A673 (cell line): ENCODE data around the gene LINC01488. TPM values are rescaled to one million over a fixed set of nuclear protein-coding genes. Genes with fewer than 3 reads are reported as not detected.

Experiments
- BruUV-seq: library from RNA; stranded (reverse); fragments of 400-500 nt; replicated peaks from 2 replicates; lab custom pipeline; 2021; lab: Mats Ljungman, UMichigan
- CTCF ChIA-PET: fragments of 300-600 bp; sonication (Branson Sonifier 250); formaldehyde crosslinking; loops from one replicate; lab custom pipeline; 2022; ENCODE audit warnings: antibody characterized with exemption; lab: Charles Lee
- POLR2A ChIA-PET: fragments of 300-600 bp; sonication (Branson Sonifier 250); formaldehyde crosslinking; loops from one replicate; lab custom pipeline; 2022; ENCODE audit warnings: antibody characterized with exemption; ENCODE audit not compliant: low non-redundant PET; lab: Charles Lee
- DNase-seq: peaks from one replicate; pipeline ENCODE4 v3.0.0-alpha.2; 2015; ENCODE audit warnings: low spot score
- H3K27ac ChIP-seq: fragments of 200-600 bp; sonication (generic); 2 replicates; pipeline ENCODE4 v1.5.1; 2016; ENCODE audit warnings: mixed run types, low read depth, mild to moderate bottlenecking, mixed read lengths, antibody characterized with exemption, low read length; ENCODE audit not compliant: poor library complexity, severe bottlenecking
- H3K27me3 ChIP-seq: fragments of 200-600 bp; sonication (generic); replicated peaks from 2 replicates; pipeline ENCODE4 v1.6.1; 2017; ENCODE audit warnings: mixed run types, low read depth, mild to moderate bottlenecking, mixed read lengths, antibody characterized with exemption, low read length; ENCODE audit not compliant: insufficient read depth, poor library complexity
- H3K36me3 ChIP-seq: fragments of 200-600 bp; sonication (generic); 2 replicates; pipeline ENCODE4 v1.6.1; 2016; ENCODE audit warnings: mixed run types, mild to moderate bottlenecking, mixed read lengths, antibody characterized with exemption, low read length; ENCODE audit not compliant: insufficient read depth, poor library complexity, severe bottlenecking
- H3K4me1 ChIP-seq: fragments of 200-600 bp; sonication (generic); 2 replicates; pipeline ENCODE4 v1.6.1; 2017; ENCODE audit warnings: mixed run types, mild to moderate bottlenecking, mixed read lengths, antibody characterized with exemption, low read length; ENCODE audit not compliant: insufficient read depth, poor library complexity, severe bottlenecking
- H3K4me3 ChIP-seq: fragments of 200-600 bp; sonication (generic); 2 replicates; pipeline ENCODE4 v1.5.1; 2016; ENCODE audit warnings: low read depth, mixed run types, mild to moderate bottlenecking, mixed read lengths, low read length; ENCODE audit not compliant: poor library complexity, severe bottlenecking
- H3K9me3 ChIP-seq: fragments of 200-600 bp; sonication (generic); 2 replicates; pipeline ENCODE4 v1.6.1; 2016; ENCODE audit warnings: mixed run types, low read depth, mild to moderate bottlenecking, mixed read lengths, antibody characterized with exemption, low read length; ENCODE audit not compliant: poor library complexity, severe bottlenecking
- EZH2 ChIP-seq: fragments of 200-600 bp; sonication (generic); IDR thresholded peaks from 2 replicates; pipeline ENCODE4 v1.6.1; 2017; ENCODE audit warnings: borderline replicate concordance, low read depth, mild to moderate bottlenecking, mixed read lengths, antibody characterized with exemption, low read length; ENCODE audit not compliant: poor library complexity, severe bottlenecking
- intact Hi-C: fragments of 100-400 bp; cut with micrococcal nuclease; formaldehyde crosslinking; loops from one replicate; pipeline ENCODE4 v1.10.0; 2022; ENCODE audit not compliant: unreplicated experiment
- total RNA-seq: library from RNA; stranded (reverse); gene quantifications from 2 replicates; pipeline ENCODE4 v1.2.3, GENCODE V29; 2021
- TF ChIP-seq, protein P1 (sequence below): fragments of 300-800, 200-600 bp; sonication (generic); conservative IDR thresholded peaks from 2 replicates; pipeline ENCODE4 v1.5.1; 2017; ENCODE audit warnings: low read depth, mild to moderate bottlenecking, antibody characterized with exemption, low read length, moderate library complexity, mixed read lengths

Gene LINC01488
- total RNA-seq, 1 experiment from 2014 or later, result not detected

DNA sequence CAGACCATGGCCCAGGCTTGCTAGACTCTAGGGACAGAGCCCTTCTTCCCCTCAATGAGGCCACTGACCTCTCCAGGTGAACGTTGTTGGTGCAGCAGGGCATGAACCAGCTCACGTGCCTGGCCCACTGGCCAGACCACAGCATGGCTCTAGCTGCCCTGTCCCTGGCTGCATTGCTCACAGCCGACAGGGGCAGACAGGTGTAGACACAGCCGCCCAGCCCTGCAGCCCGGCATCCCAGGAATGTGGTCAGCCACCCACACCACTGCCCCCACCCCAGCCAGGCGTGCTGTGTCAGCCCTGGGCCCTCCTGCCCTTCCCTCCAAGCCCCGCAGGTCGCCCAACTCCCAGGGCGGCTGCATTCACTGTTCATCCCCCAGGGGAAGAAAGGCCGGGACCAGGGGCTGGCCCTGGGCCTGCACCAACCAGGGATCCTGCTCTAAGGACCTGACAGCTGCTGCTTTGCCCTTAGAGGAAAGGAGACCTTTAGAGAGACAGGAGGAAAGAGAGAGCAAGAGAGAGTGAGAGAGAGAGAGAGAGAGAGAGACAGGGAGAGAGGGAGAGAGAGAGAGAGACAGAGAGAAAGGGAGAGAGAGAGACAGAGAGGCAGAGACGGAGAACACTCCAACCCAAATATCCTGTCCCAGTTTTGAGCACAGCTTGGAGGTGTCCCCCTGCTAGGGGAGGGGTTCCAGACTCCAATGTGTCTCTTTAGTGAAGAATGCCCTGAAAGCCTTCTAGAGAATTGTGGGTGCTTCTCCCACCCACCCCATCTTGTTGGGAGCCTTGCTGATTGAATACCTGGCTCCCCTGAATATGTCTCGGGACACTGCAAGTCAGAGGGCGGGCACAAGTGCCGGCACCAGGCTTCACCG lies 44.2 kb upstream of the LINC01488 start:
- H3K4me1 ChIP-seq, result peaks cover 2% of the 10 kb centered on the region
- H3K4me3 ChIP-seq, result no peak overlapping the region
- H3K27me3 ChIP-seq, result no peaks in the 10 kb centered on the region
- no peaks in the 10 kb centered on the region for H3K36me3 ChIP-seq
- no peak for DNase-seq
- BruUV-seq, result no TSS peak
- CTCF ChIA-PET, result no interaction called here
- no peak overlapping the region for H3K27ac ChIP-seq
- H3K9me3 ChIP-seq, result no peaks in the 10 kb centered on the region
- intact Hi-C loops, result no loop called here
- POLR2A ChIA-PET, result no interaction called here
- no peak for TF ChIP-seq EZH2
- TF ChIP-seq, protein P1, sequence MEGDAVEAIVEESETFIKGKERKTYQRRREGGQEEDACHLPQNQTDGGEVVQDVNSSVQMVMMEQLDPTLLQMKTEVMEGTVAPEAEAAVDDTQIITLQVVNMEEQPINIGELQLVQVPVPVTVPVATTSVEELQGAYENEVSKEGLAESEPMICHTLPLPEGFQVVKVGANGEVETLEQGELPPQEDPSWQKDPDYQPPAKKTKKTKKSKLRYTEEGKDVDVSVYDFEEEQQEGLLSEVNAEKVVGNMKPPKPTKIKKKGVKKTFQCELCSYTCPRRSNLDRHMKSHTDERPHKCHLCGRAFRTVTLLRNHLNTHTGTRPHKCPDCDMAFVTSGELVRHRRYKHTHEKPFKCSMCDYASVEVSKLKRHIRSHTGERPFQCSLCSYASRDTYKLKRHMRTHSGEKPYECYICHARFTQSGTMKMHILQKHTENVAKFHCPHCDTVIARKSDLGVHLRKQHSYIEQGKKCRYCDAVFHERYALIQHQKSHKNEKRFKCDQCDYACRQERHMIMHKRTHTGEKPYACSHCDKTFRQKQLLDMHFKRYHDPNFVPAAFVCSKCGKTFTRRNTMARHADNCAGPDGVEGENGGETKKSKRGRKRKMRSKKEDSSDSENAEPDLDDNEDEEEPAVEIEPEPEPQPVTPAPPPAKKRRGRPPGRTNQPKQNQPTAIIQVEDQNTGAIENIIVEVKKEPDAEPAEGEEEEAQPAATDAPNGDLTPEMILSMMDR, result no peak

DNA sequence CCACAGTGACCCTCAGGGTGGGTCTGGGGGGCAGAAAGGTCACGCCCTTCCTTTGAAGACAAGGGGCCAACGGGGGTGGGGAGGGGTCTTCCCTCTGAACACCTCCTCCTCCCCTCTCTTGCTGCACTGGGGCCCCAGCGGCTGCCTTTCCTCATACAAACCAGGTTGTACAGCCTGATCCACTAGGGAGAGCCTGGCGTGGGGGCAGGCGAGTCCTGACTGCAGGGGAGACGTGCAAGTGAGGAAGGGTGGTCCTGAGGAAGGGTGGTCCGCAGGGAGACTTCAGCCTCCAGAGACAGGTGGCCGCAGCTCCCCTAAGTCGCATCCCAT lies 43.6 kb upstream of the LINC01488 start:
- intact Hi-C loops, result no loop called here
- no peak overlapping the region for H3K27ac ChIP-seq

DNA sequence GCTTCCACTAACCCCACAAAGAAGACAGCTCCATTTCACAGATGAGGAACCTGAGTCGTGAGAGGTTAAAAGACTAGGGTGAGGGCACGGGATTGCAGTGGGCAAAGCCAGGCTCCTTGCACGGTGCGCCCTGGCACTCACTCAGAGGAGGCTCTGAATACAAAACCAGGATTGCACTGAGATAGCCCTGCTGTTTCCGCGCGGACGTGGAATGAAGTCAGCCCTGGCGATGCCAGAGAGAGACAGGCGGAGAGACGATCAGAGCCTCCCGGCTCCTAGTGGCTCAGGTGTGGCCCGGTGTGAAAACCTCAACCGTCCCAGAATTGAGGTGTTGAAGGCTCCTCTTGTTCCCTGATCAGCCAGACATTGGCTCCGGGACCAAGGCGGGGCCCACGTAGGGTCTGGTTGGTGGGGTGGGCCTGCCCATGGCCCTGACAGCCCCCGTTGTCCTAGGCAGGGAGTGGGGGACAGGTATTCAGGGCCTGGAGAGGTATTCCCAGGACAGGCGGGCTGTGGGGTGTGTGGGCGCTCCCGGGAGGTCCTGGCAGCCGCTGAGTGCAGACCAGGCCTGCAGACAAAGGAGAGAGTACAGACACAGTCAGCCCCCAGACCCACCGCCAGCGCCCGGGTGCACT lies 43.1 kb upstream of the LINC01488 start:
- CTCF ChIA-PET, result no interaction called here
- Histone ChIP-seq H3K9me3 (no peaks in the 10 kb centered on the region), H3K4me1 (peaks cover 14% of the 10 kb centered on the region), H3K36me3 (no peaks in the 10 kb centered on the region), H3K27ac (no peak overlapping the region), H3K4me3 (no peak overlapping the region), H3K27me3 (no peaks in the 10 kb centered on the region)
- POLR2A ChIA-PET, result no interaction called here
- intact Hi-C loops, result no loop called here
- TF ChIP-seq EZH2, result no peak
- no peak for DNase-seq
- BruUV-seq, result no TSS peak

More for the DNA sequence above, 43.6 kb upstream of the LINC01488 start:
- TF ChIP-seq EZH2, result no peak
- TF ChIP-seq, protein P1, result no peak
- BruUV-seq, result no TSS peak
- H3K36me3 ChIP-seq, result no peaks in the 10 kb centered on the region
- POLR2A ChIA-PET, result no interaction called here
- H3K9me3 ChIP-seq, result no peaks in the 10 kb centered on the region
- CTCF ChIA-PET, result no interaction called here
- H3K27me3 ChIP-seq, result no peaks in the 10 kb centered on the region
- DNase-seq, result no peak
- no peak overlapping the region for H3K4me3 ChIP-seq
- peaks cover 8% of the 10 kb centered on the region for H3K4me1 ChIP-seq
